CD4-positive, alpha-beta T cell (primary cell): ENCODE data around the gene RALY. TPM values are rescaled to one million over a fixed set of nuclear protein-coding genes. Genes with fewer than 3 reads are reported as not detected.
"Not testable (repeated sequence)": the region's sequence is repeated elsewhere in the genome, so short reads cannot be mapped to it uniquely, and the experiment has no call there.

Source experiments
- ATAC-seq: fragments of 200-7000 bp; cut with Tn5 transposase; one replicate; pipeline ENCODE4 v1.10.0; 2022; ENCODE audit warnings: mild to moderate bottlenecking; ENCODE audit not compliant: poor library complexity
- CTCF ChIA-PET: fragments of 350-600 bp; sonication (Branson Sonifier 250); formaldehyde crosslinking; loops from one replicate; lab custom pipeline; 2021; ENCODE audit warnings: antibody characterized with exemption, inconsistent platforms; lab: Charles Lee
- POLR2A ChIA-PET: fragments of 350-600 bp; sonication (Branson Sonifier 250); formaldehyde crosslinking; loops from one replicate; lab custom pipeline; 2021; ENCODE audit warnings: antibody characterized with exemption, inconsistent platforms; lab: Charles Lee
- DNase-seq, 14 experiments: peaks; one replicate each; pipeline ENCODE4 v3.0.0-alpha.2; 2013 to 2020; ENCODE audit warnings: mixed read lengths in 2 of 14
- H3K27ac ChIP-seq, 2 donors: one replicate each; pipeline versions ENCODE4 v1.5.1 to v1.7.0; 2013; ENCODE audit warnings: low read length in 2 of 2, low read depth in 1 of 2, mild to moderate bottlenecking in 1 of 2
- H3K27me3 ChIP-seq, 2 experiments: 1 replicate in 1 of 2; 2 replicates in 1 of 2; pipeline versions ENCODE4 v1.6.1 to v1.7.0; 2013; ENCODE audit warnings: low read length in 2 of 2, control low read depth in 1 of 2, mild to moderate bottlenecking in 1 of 2, moderate library complexity in 1 of 2; ENCODE audit not compliant: insufficient read depth in 2 of 2, control insufficient read depth in 1 of 2
- H3K36me3 ChIP-seq: one replicate; pipeline ENCODE4 v1.6.1; 2013; ENCODE audit warnings: low read length, control low read depth; ENCODE audit not compliant: insufficient read depth
- H3K4me1 ChIP-seq: one replicate; pipeline ENCODE4 v1.6.1; 2013; ENCODE audit warnings: low read length, control low read depth; ENCODE audit not compliant: insufficient read depth
- H3K4me3 ChIP-seq: one replicate; pipeline ENCODE4 v1.5.1; 2013; ENCODE audit warnings: mild to moderate bottlenecking, low read length, moderate library complexity
- H3K9me3 ChIP-seq, 2 experiments: 1 replicate in 1 of 2; 2 replicates in 1 of 2; pipeline versions ENCODE4 v1.6.1 to v1.7.0; 2013; ENCODE audit warnings: low read length in 2 of 2, mild to moderate bottlenecking in 2 of 2, control low read depth in 1 of 2, moderate library complexity in 1 of 2; ENCODE audit not compliant: control insufficient read depth in 1 of 2, insufficient read depth in 1 of 2
- H3K27ac Mint-ChIP-seq: one replicate; pipeline ENCODE4 v1.8.0; 2020; ENCODE audit warnings: mixed read lengths
- H3K27me3 Mint-ChIP-seq: one replicate; pipeline ENCODE4 v1.8.0; 2021; ENCODE audit warnings: mixed read lengths
- H3K36me3 Mint-ChIP-seq: one replicate; pipeline ENCODE4 v1.8.0; 2021; ENCODE audit warnings: low read depth, mixed read lengths
- H3K4me1 Mint-ChIP-seq: one replicate; pipeline ENCODE4 v1.8.0; 2021; ENCODE audit warnings: low read depth, mixed read lengths
- H3K4me3 Mint-ChIP-seq: one replicate; pipeline ENCODE4 v1.8.0; 2020; ENCODE audit warnings: mild to moderate bottlenecking, mixed read lengths
- H3K9me3 Mint-ChIP-seq: one replicate; pipeline ENCODE4 v1.8.0; 2020; ENCODE audit warnings: mixed read lengths
- intact Hi-C, 2 experiments: fragments of 100-400 bp; cut with DNase I in 1 of 2; cut with micrococcal nuclease in 1 of 2; formaldehyde crosslinking; loops; one replicate each; pipeline versions ENCODE4 v1.15.1 to v1.9.0; 2023 to 2025; cut with DNase I, micrococcal nuclease
- microRNA-seq: library from miRNA; unstranded; fragments of <30 nt; microRNA quantifications from one replicate; pipeline ENCODE4 v1.2.0, GENCODE V29; 2021; ENCODE audit warnings: borderline microRNAs expressed, borderline replicate concordance
- total RNA-seq, 174 experiments: library from RNA in 2 of 174; stranded (reverse) in 2 of 174; gene quantifications; one replicate each; pipeline ENCODE4 v1.2.3 and lab custom pipeline; 2021 to 2026
- TF ChIP-seq, protein P1 (sequence below): fragments of 200-600 bp; IDR thresholded peaks from one replicate; pipeline ENCODE4 v1.8.0; 2022; ENCODE audit warnings: antibody characterized with exemption, mild to moderate bottlenecking

The RALY gene
- total RNA-seq, 2 experiments from 2014 or later = 112 TPM

DNA sequence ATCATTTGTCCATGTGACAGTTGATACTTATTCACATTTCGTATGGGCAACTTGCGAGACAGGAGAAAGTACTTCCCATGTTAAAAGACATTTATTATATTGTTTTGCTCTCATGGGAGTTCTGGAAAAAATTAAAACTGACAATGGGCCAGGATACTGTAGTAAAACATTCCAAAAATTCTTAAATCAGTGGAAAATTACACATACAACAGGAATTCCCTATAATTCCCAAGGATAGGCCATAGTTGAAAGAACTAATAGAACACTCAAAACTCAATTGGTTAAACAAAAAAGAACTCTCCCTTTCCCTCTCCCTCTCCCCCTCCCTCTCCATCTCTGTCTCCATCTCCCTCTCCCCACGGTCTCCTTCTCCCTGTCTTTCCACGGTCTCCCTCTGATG lies 137.8 kb downstream of the RALY start:
- ChIA-PET POLR2A (no interaction called here), CTCF (no interaction called here)
- Mint-ChIP-seq H3K36me3 (no peaks in the 10 kb centered on the region), H3K9me3 (no peaks in the 10 kb centered on the region), H3K27ac (no peak overlapping the region), H3K4me3 (no peak overlapping the region), H3K27me3 (peaks cover 12% of the 10 kb centered on the region), H3K4me1 (no peaks in the 10 kb centered on the region)
- intact Hi-C loops = no loop called here
- Histone ChIP-seq H3K36me3 (no peaks in the 10 kb centered on the region), H3K4me3 (no peak overlapping the region), H3K27ac (no peak overlapping the region), H3K9me3 (no peaks in the 10 kb centered on the region), H3K4me1 (peaks cover 4% of the 10 kb centered on the region), H3K27me3 (no peaks in the 10 kb centered on the region)
- DNase-seq (no peak), ATAC-seq (no peak)
- TF ChIP-seq, protein P1, sequence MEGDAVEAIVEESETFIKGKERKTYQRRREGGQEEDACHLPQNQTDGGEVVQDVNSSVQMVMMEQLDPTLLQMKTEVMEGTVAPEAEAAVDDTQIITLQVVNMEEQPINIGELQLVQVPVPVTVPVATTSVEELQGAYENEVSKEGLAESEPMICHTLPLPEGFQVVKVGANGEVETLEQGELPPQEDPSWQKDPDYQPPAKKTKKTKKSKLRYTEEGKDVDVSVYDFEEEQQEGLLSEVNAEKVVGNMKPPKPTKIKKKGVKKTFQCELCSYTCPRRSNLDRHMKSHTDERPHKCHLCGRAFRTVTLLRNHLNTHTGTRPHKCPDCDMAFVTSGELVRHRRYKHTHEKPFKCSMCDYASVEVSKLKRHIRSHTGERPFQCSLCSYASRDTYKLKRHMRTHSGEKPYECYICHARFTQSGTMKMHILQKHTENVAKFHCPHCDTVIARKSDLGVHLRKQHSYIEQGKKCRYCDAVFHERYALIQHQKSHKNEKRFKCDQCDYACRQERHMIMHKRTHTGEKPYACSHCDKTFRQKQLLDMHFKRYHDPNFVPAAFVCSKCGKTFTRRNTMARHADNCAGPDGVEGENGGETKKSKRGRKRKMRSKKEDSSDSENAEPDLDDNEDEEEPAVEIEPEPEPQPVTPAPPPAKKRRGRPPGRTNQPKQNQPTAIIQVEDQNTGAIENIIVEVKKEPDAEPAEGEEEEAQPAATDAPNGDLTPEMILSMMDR = no peak

DNA sequence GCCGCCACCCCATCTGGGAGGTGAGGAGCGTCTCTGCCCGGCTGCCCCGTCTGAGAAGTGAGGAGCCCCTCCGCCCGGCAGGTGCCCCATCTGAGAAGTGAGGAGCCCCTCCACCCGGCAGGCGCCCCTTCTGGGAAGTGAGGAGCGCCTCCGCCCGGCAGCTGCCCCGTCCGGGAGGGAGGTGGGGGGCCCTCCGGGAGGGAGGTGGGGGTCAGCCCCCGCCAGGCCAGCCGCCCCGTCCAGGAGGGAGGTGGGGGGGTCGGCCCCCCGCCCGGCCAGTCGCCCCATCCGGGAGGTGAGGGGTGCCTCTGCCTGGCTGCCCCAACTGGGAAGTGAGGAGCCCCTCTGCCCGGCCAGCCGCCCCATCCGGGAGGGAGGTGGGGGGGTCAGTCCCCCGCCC lies 138.8 kb downstream of the RALY start:
- CTCF ChIA-PET = not testable (repeated sequence)

DNA sequence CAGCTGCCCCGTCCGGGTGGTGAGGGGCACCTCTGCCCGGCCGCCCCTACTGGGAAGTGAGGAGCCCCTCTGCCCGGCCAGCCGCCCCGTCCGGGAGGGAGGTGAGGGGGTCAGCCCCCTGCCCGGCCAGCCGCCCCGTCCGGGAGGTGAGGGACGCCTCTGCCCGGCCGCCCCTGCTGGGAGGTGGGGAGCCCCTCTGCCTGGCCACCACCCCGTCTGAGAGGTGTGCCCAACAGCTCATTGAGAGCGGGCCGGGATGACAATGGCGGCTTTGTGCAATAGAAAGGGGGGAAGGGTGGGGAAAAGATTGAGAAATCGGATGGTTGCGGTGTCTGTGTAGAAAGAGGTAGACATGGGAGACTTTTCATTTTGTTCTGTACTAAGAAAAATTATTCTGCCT lies 139.2 kb downstream of the RALY start:
- CTCF ChIA-PET, H3K36me3 Mint-ChIP-seq, H3K9me3 Mint-ChIP-seq, H3K4me1 Mint-ChIP-seq, ATAC-seq, H3K36me3 ChIP-seq, intact Hi-C loops, H3K27ac Mint-ChIP-seq, DNase-seq, H3K27ac ChIP-seq, H3K4me1 ChIP-seq, H3K4me3 Mint-ChIP-seq, H3K9me3 ChIP-seq, POLR2A ChIA-PET, H3K27me3 ChIP-seq, H3K4me3 ChIP-seq: not testable (repeated sequence)
- H3K27me3 Mint-ChIP-seq = peaks cover 10% of the 10 kb centered on the region

More for the DNA sequence above, 138.8 kb downstream of the RALY start:
- H3K27me3 ChIP-seq, POLR2A ChIA-PET, H3K27ac Mint-ChIP-seq, ATAC-seq, H3K36me3 Mint-ChIP-seq, H3K9me3 ChIP-seq, H3K36me3 ChIP-seq, H3K9me3 Mint-ChIP-seq, H3K27ac ChIP-seq, DNase-seq, H3K4me3 ChIP-seq, H3K4me1 Mint-ChIP-seq, intact Hi-C loops, H3K4me3 Mint-ChIP-seq, H3K4me1 ChIP-seq: not testable (repeated sequence)
- H3K27me3 Mint-ChIP-seq = peaks cover 12% of the 10 kb centered on the region

DNA sequence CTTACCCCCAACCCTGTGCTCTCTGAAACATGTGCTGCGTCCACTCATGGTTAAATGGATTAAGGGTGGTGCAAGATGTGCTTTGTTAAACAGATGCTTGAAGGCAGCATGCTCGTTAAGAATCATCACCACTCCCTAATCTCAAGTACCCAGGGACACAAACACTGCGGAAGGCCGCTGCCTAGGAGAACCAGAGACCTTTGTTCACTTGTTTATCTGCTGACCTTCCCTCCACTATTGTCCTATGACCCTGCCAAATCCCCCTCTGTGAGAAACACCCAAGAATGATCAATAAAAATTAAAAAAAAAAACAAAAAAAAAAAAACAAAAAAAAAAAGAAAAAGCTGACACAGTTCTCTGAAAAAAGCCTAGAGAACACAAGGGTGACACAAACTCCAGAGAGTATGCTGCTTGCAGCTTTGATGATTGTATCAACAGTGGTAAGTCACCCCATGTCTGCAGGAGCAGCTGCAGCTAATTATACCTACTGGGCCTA lies 139.7 kb downstream of the RALY start:
- POLR2A ChIA-PET = not testable (repeated sequence)
- CTCF ChIA-PET = interaction anchor here (0.7 kb wide), 1 partner anchor 336 kb away, joined by 4 read pairs; no protein-coding TSS in a partner anchor

More for the DNA sequence above, 139.7 kb downstream of the RALY start:
- H3K27ac ChIP-seq, H3K4me3 Mint-ChIP-seq, ATAC-seq, H3K36me3 ChIP-seq, H3K4me3 ChIP-seq, intact Hi-C loops, H3K36me3 Mint-ChIP-seq, H3K4me1 Mint-ChIP-seq, H3K27ac Mint-ChIP-seq, H3K9me3 ChIP-seq, H3K4me1 ChIP-seq, H3K27me3 Mint-ChIP-seq, H3K27me3 ChIP-seq, DNase-seq, H3K9me3 Mint-ChIP-seq: not testable (repeated sequence)

Small RNA genes lying within 50 kb of the gene (microRNA-seq; reads per million reads assigned to microRNA genes)
- gene MIR4755 = not detected

Other genes with a start within 250 kb of the RALY start
- gene CHMP4B, start 182.6 kb upstream of the RALY start, total RNA-seq = 10 to 100 TPM; 44.2 to 49.3 TPM
- 10 to 100 TPM; 21.8 to 23.2 TPM for gene EIF2S2, start 118.3 kb downstream of the RALY start, total RNA-seq
- gene ASIP, start 247.5 kb downstream of the RALY start, total RNA-seq = not detected